Liver (tissue), 9 donors: ENCODE data around the gene COL20A1. TPM values are rescaled to one million over a fixed set of nuclear protein-coding genes. Genes with fewer than 3 reads are reported as not detected.

Source experiments
- DNase-seq: peaks from one replicate; pipeline ENCODE4 v3.0.0-alpha.2; 2017; ENCODE audit warnings: low spot score
- H3K27ac ChIP-seq, 2 donors: one replicate each; pipeline ENCODE4 v1.7.0; 2013; ENCODE audit warnings: inconsistent platforms in 2 of 2, low read length in 2 of 2, control low read depth in 1 of 2, low read depth in 1 of 2, mild to moderate bottlenecking in 1 of 2
- H3K27me3 ChIP-seq, 4 donors: one replicate each; pipeline versions ENCODE4 v1.6.1 to v1.7.0; 2013; ENCODE audit warnings: low read length in 3 of 4, inconsistent platforms in 1 of 4, mild to moderate bottlenecking in 1 of 4, moderate library complexity in 1 of 4; ENCODE audit not compliant: control insufficient read depth in 4 of 4, insufficient read depth in 4 of 4
- H3K36me3 ChIP-seq, 4 donors: one replicate each; pipeline versions ENCODE4 v1.6.1 to v1.7.0; 2013; ENCODE audit warnings: low read length in 3 of 4, mild to moderate bottlenecking in 3 of 4, low read depth in 1 of 4, moderate library complexity in 1 of 4; ENCODE audit not compliant: control insufficient read depth in 4 of 4, insufficient read depth in 3 of 4
- H3K4me1 ChIP-seq, 4 donors: one replicate each; pipeline versions ENCODE4 v1.6.1 to v1.7.0; 2013; ENCODE audit warnings: low read length in 3 of 4, mild to moderate bottlenecking in 3 of 4, moderate library complexity in 1 of 4; ENCODE audit not compliant: control insufficient read depth in 4 of 4, insufficient read depth in 4 of 4
- H3K4me3 ChIP-seq, 3 donors: one replicate each; pipeline versions ENCODE4 v1.6.1 to v1.7.0; 2013; ENCODE audit warnings: low read length in 3 of 3, control low read depth in 1 of 3, low read depth in 1 of 3, mild to moderate bottlenecking in 1 of 3
- H3K9ac ChIP-seq, 2 donors: one replicate each; pipeline ENCODE4 v1.7.0; 2013; ENCODE audit warnings: low read length in 2 of 2, mild to moderate bottlenecking in 2 of 2, moderate library complexity in 2 of 2, control low read depth in 1 of 2, low read depth in 1 of 2
- H3K9me3 ChIP-seq, 4 donors: one replicate each; pipeline versions ENCODE4 v1.6.1 to v1.7.0; 2013; ENCODE audit warnings: low read length in 3 of 4; ENCODE audit not compliant: control insufficient read depth in 4 of 4
- EGR1 ChIP-seq, 2 donors: IDR thresholded peaks; 2 replicates each; pipeline ENCODE4 v1.6.1; 2016 to 2018; ENCODE audit warnings: antibody characterized with exemption in 2 of 2, low read depth in 2 of 2
- FOXA1 ChIP-seq: IDR thresholded peaks from 2 replicates; pipeline ENCODE4 v1.6.1; 2016; ENCODE audit warnings: antibody characterized with exemption
- FOXA2 ChIP-seq: IDR thresholded peaks from 2 replicates; pipeline ENCODE4 v1.6.1; 2016; ENCODE audit warnings: antibody characterized with exemption
- GABPA ChIP-seq, 2 donors: IDR thresholded peaks in 1 of 2; conservative IDR thresholded peaks in 1 of 2; 2 replicates each; pipeline ENCODE4 v1.6.1; 2016; ENCODE audit warnings: antibody characterized with exemption in 2 of 2, mild to moderate bottlenecking in 1 of 2, moderate library complexity in 1 of 2
- HNF4A ChIP-seq, 2 donors: conservative IDR thresholded peaks; 2 replicates each; pipeline ENCODE4 v1.6.1; 2016; ENCODE audit warnings: antibody characterized with exemption in 2 of 2, mild to moderate bottlenecking in 2 of 2
- HNF4G ChIP-seq: IDR thresholded peaks from 2 replicates; pipeline ENCODE4 v1.6.1; 2016; ENCODE audit warnings: antibody characterized with exemption
- JUND ChIP-seq, 2 donors: IDR thresholded peaks; 2 replicates each; pipeline ENCODE4 v1.6.1; 2016; ENCODE audit warnings: antibody characterized with exemption in 2 of 2
- NR2F2 ChIP-seq: IDR thresholded peaks from 2 replicates; pipeline ENCODE4 v1.6.1; 2016; ENCODE audit warnings: antibody characterized with exemption
- RXRA ChIP-seq, 2 donors: IDR thresholded peaks; 2 replicates each; pipeline ENCODE4 v1.6.1; 2017 to 2018; ENCODE audit warnings: antibody characterized with exemption in 2 of 2, mild to moderate bottlenecking in 1 of 2
- SP1 ChIP-seq: IDR thresholded peaks from 2 replicates; pipeline ENCODE4 v1.6.1; 2018; ENCODE audit warnings: antibody characterized with exemption, mild to moderate bottlenecking
- YY1 ChIP-seq: IDR thresholded peaks from 2 replicates; pipeline ENCODE4 v1.6.1; 2016; ENCODE audit warnings: antibody characterized with exemption, mild to moderate bottlenecking
- WGBS: extraction: QIAGEN DNeasy Blood & Tissue Kit; methylation state at CpG from one replicate; pipeline ENCODE4 v1.1.7; 2013; 5-methylcytosine and 5-hydroxymethylcytosine counted together
- polyA plus RNA-seq, 2 donors: library from polyadenylated mRNA; stranded (reverse) in 1 of 2; unstranded in 1 of 2; fragments of 200-250 nt in 1 of 2; fragments of >200 nt in 1 of 2; fragmentation: Nextera tagmentation in 1 of 2; extraction: Ambion mirVana in 1 of 2; gene quantifications; one replicate each; pipeline versions ENCODE4 v1.2.1 to v1.2.3, GENCODE V29; 2013 to 2015
- total RNA-seq, 2 donors: library from RNA; depleted of rRNA; stranded (reverse); fragments of >200 nt; gene quantifications; one replicate each; pipeline ENCODE4 v1.2.3, GENCODE V29; 2014
- TF ChIP-seq, protein P1 (sequence below): IDR thresholded peaks from 2 replicates; pipeline ENCODE4 v1.6.1; 2016; ENCODE audit warnings: antibody characterized with exemption
- TF ChIP-seq, protein P2 (sequence below): IDR thresholded peaks from 2 replicates; pipeline ENCODE4 v1.6.1; 2016; ENCODE audit warnings: antibody characterized with exemption
- TF ChIP-seq, protein P3 (sequence below): fragments of 150-350 bp; IDR thresholded peaks from 2 replicates; pipeline ENCODE4 v1.5.1; 2017; ENCODE audit warnings: improper control_type of control experiment, low read depth, low read length; ENCODE audit not compliant: missing input control
- TF ChIP-seq, protein P4 (sequence below): IDR thresholded peaks from 2 replicates; pipeline ENCODE4 v1.6.1; 2016; ENCODE audit warnings: antibody characterized with exemption
- donor health status: healthy.
- donor health status: healthy.
- donor health status: healthy.
- donor health status: healthy.
- donor health status: healthy.

Gene COL20A1
- total and polyA plus RNA-seq, 4 donors, result not detected

DNA sequence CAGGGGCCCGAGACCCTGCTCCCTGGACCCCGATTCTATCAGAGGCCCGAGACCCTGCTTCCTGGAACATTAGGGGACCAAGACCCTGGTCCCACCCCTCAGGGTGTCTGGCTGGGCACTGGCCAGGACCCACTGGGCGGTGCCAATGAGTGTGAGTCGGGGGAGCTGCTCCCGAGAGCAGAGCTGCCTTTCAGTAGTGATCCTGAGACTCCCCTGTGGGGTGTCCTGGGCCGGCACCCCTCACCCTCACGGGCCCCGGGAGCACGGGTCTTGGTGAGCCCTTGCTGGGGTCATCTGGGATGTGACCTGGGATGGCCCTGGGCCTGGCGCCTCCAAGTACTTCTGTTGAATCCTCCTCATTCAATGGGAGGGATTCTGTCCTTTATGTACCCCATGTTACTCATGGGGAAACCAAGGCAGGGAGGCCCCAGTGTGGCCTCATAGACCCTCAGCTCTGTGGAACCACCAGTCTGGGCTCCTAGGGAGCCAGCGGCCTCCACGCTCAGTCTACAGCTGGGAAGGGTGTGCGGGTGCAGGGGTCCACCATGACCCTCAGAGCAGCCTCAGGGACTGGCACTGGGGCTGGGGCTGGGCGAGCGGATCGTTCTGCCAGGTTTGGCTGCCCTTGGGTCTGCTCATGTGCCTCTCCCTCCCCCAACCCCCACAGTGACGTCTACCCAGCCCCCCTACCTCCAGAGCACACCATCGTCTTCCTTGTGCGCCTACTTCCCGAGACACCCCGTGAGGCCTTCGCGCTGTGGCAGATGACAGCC is 25.6 kb downstream of the COL20A1 start:
- Histone ChIP-seq H3K27ac (no peak overlapping the region), H3K4me1 (no peaks in the 10 kb centered on the region), H3K9ac (no peak overlapping the region), H3K36me3 (no peaks in the 10 kb centered on the region), H3K4me3 (no peak overlapping the region), H3K27me3 (no peaks in the 10 kb centered on the region), H3K9me3 (no peaks in the 10 kb centered on the region)
- TF ChIP-seq, protein P1, sequence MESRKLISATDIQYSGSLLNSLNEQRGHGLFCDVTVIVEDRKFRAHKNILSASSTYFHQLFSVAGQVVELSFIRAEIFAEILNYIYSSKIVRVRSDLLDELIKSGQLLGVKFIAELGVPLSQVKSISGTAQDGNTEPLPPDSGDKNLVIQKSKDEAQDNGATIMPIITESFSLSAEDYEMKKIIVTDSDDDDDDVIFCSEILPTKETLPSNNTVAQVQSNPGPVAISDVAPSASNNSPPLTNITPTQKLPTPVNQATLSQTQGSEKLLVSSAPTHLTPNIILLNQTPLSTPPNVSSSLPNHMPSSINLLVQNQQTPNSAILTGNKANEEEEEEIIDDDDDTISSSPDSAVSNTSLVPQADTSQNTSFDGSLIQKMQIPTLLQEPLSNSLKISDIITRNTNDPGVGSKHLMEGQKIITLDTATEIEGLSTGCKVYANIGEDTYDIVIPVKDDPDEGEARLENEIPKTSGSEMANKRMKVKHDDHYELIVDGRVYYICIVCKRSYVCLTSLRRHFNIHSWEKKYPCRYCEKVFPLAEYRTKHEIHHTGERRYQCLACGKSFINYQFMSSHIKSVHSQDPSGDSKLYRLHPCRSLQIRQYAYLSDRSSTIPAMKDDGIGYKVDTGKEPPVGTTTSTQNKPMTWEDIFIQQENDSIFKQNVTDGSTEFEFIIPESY, result no peak
- TF ChIP-seq HNF4A (conservative IDR thresholded peaks at IDR 0.05), result no peak
- no peak for TF ChIP-seq FOXA2
- no peak for TF ChIP-seq NR2F2
- no peak for TF ChIP-seq EGR1 (IDR thresholded peaks at IDR 0.05; ENCODE audit: low read depth in 2 of 2)
- 89% methylated on average over 24 of the region's 24 CpGs for WGBS
- no peak for DNase-seq

DNA sequence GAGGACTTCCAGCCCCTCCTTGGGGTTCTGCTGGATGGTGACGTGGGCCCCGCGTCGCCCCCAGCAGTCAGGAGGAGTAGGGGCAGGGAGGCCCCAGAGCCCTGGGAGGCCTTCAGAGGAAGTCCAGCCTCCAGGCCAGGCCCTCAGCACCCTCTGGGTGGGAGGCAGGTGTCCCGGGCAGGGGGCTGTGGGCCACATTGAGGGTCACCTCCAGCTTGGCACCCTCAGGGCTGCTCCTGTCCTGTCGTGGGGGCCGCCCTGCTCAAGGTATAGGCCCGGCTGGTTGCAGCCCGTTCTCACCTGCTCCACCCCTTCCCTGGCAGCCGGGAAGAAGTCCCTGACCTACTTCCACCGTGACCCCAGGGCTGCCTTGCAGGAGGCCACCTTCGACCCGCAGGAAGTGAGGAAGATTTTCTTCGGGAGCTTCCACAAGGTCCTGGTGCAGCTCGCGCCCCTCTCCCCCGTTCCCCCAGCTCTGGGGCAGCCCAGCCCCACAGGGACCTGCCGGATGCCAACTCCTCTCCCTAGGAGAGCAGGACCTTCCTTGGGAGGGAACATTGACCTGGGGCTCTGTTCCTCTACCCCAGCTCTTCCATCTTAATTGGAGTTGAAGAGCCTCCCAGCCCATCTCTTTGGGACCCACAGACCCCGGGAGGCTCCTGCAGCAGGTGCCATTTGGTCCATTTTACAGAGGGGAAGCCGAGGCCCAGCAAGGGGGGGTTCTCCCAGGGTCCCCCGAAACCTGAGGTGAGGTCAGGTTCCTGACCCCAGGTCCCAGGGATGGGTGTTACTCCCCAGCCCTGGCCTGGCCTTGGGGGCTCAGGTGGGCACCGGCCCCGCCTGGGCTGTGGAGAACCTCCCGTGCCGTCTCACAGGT is 26.4 kb downstream of the COL20A1 start:
- Histone ChIP-seq H3K27ac (no peak overlapping the region), H3K9me3 (no peaks in the 10 kb centered on the region), H3K27me3 (no peaks in the 10 kb centered on the region), H3K4me3 (no peak overlapping the region), H3K4me1 (no peaks in the 10 kb centered on the region), H3K9ac (no peak overlapping the region), H3K36me3 (no peaks in the 10 kb centered on the region)
- WGBS, result 75% methylated on average over 25 of the region's 25 CpGs
- no peak for DNase-seq
- TF ChIP-seq FOXA1 (no peak), HNF4A (conservative IDR thresholded peaks at IDR 0.05) (no peak), RXRA (IDR thresholded peaks at IDR 0.05) (no peak), FOXA2 (no peak), SP1 (no peak), YY1 (no peak), NR2F2 (no peak), EGR1 (IDR thresholded peaks at IDR 0.05; ENCODE audit: low read depth in 2 of 2) (no peak), GABPA (IDR thresholded peaks at IDR 0.05 in 1 of 2, conservative IDR thresholded peaks at IDR 0.05 in 1 of 2) (no peak), HNF4G (no peak), JUND (IDR thresholded peaks at IDR 0.05) (no peak)
- TF ChIP-seq, protein P2, sequence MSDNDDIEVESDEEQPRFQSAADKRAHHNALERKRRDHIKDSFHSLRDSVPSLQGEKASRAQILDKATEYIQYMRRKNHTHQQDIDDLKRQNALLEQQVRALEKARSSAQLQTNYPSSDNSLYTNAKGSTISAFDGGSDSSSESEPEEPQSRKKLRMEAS, result no peak
- TF ChIP-seq, protein P3, sequence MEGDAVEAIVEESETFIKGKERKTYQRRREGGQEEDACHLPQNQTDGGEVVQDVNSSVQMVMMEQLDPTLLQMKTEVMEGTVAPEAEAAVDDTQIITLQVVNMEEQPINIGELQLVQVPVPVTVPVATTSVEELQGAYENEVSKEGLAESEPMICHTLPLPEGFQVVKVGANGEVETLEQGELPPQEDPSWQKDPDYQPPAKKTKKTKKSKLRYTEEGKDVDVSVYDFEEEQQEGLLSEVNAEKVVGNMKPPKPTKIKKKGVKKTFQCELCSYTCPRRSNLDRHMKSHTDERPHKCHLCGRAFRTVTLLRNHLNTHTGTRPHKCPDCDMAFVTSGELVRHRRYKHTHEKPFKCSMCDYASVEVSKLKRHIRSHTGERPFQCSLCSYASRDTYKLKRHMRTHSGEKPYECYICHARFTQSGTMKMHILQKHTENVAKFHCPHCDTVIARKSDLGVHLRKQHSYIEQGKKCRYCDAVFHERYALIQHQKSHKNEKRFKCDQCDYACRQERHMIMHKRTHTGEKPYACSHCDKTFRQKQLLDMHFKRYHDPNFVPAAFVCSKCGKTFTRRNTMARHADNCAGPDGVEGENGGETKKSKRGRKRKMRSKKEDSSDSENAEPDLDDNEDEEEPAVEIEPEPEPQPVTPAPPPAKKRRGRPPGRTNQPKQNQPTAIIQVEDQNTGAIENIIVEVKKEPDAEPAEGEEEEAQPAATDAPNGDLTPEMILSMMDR, result no peak
- TF ChIP-seq, protein P4, sequence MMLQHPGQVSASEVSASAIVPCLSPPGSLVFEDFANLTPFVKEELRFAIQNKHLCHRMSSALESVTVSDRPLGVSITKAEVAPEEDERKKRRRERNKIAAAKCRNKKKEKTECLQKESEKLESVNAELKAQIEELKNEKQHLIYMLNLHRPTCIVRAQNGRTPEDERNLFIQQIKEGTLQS, result no peak
